Stimulated activated CD4-positive, alpha-beta T cell treated with anti-CD3 and anti-CD28 coated beads, TNF-alpha, amount 100 ng/mL, for 48 hours (primary cell): Measurements from ENCODE around the gene USP37.
A peak's percentile ranks its signal among the peaks of the same experiment; 100 is the strongest.
"Not testable (repeated sequence)": the region's sequence is repeated elsewhere in the genome, so short reads cannot be mapped to it uniquely, and the experiment has no call there.

Experiments used
- DNase-seq, 3 donors: peaks; one replicate each; pipeline ENCODE4 v3.0.0-alpha.2; 2020; ENCODE audit warnings: low read depth in 3 of 3

The USP37 gene

GRCh38 chr2:218568190-218569037, at the start of gene USP37, which contains the start of gene CNOT9:
Gene USP37, minus strand, starts transcription at chr2:218568351. Its CDS starts 9,698 bp downstream, at chr2:218558653.
Gene CNOT9, plus strand, starts transcription at chr2:218568839. Its CDS starts 116 bp downstream, at chr2:218568955.
- peak; percentile 99 to 100 (median 100) for DNase-seq

GRCh38 chr2:218615868-218616315, 47.7 kb upstream of the USP37 start:
- DNase-seq = no peak

GRCh38 chr2:218607436-218608115, 39.4 kb upstream of the USP37 start, which contains the start of gene PLCD4:
Gene PLCD4, plus strand, starts transcription at chr2:218607899. Its CDS starts 7,841 bp downstream, at chr2:218615740.
- DNase-seq = no peak

- DNase-seq = no peak
Observed at GRCh38 chr2:218605432-218605831, 37.3 kb upstream of the USP37 start.

GRCh38 chr2:218585541-218585940, 17.4 kb upstream of the USP37 start:
- no peak for DNase-seq

- no peak for DNase-seq
Observed at GRCh38 chr2:218583983-218584850, 16.1 kb upstream of the USP37 start.

- DNase-seq = no peak
Observed at GRCh38 chr2:218582076-218582475, 13.9 kb upstream of the USP37 start.

- no peak for DNase-seq
Observed at GRCh38 chr2:218578272-218578877, 10.2 kb upstream of the USP37 start.

GRCh38 chr2:218577482-218578220, 9.5 kb upstream of the USP37 start:
- DNase-seq = no peak

GRCh38 chr2:218576854-218577253, 8.7 kb upstream of the USP37 start:
- DNase-seq = no peak

- no peak for DNase-seq
Observed at GRCh38 chr2:218570850-218571249, 2.7 kb upstream of the USP37 start.

- peak in 1 of 3 donors; percentile 9 for DNase-seq
Observed at GRCh38 chr2:218569661-218570500, 1.7 kb upstream of the USP37 start.

- peak; percentile 39 to 41 (median 40) for DNase-seq
Observed at GRCh38 chr2:218569038-218569431, 884 bp upstream of the USP37 start.

- DNase-seq = peak in 1 of 3 donors; percentile 66
Observed at GRCh38 chr2:218567797-218568189, 358 bp downstream of the USP37 start.

GRCh38 chr2:218566296-218566695, 1.9 kb downstream of the USP37 start:
- DNase-seq = no peak

GRCh38 chr2:218564056-218564455, 4.1 kb downstream of the USP37 start:
- no peak for DNase-seq

GRCh38 chr2:218558986-218559385, 9.2 kb downstream of the USP37 start:
- DNase-seq = no peak

- DNase-seq = no peak
Observed at GRCh38 chr2:218557941-218558340, 10.2 kb downstream of the USP37 start.

- DNase-seq = no peak
Observed at GRCh38 chr2:218555527-218555926, 12.6 kb downstream of the USP37 start.

GRCh38 chr2:218554225-218554624, 13.9 kb downstream of the USP37 start:
- not testable (repeated sequence) for DNase-seq
